Right ventricle myocardium superior (tissue), 1 donor: Measurements from ENCODE around the gene PRDX2. TPM values are rescaled to one million over a fixed set of nuclear protein-coding genes. Genes with fewer than 3 reads are reported as not detected.

Source experiments
- ATAC-seq: fragments of 200-7000 bp; cut with Tn5 transposase; one replicate; pipeline ENCODE4 v1.9.1; 2020; ENCODE audit warnings: mild to moderate bottlenecking; ENCODE audit not compliant: poor library complexity
- DNase-seq: peaks from one replicate; pipeline ENCODE4 v3.0.0-alpha.2; 2020
- intact Hi-C: fragments of 100-400 bp; cut with DNase I; formaldehyde crosslinking; loops from one replicate; pipeline ENCODE4 v1.11.2; 2022
- total RNA-seq: library from RNA; stranded (reverse); fragmentation: NEBNext Ultra II Directional; extraction: Animal tissue kit (Norgen Biotek cat#: 25700); gene quantifications from one replicate; pipeline ENCODE4 v1.2.1, GENCODE V29; 2021
- donor health status: DM: no; HTN: yes; CAD: no; lungs with severe emphysema.

Gene PRDX2
- total RNA-seq, 1 donor from 2014 or later = 684 TPM

GRCh38 chr19:12796146-12797071, 5.2 kb downstream of the PRDX2 start:
- intact Hi-C loops = no loop called here
- peak; percentile 26 for ATAC-seq
- DNase-seq = peak; percentile 81

GRCh38 chr19:12794971-12795381, 6.6 kb downstream of the PRDX2 start:
- no peak for DNase-seq
- intact Hi-C loops = loop anchor here (1.0 kb wide), 1 partner anchor 18 kb away; no protein-coding TSS in a partner anchor
- ATAC-seq = no peak

- no peak for DNase-seq
- intact Hi-C loops = no loop called here
- ATAC-seq = no peak
Measured at GRCh38 chr19:12794196-12794941, 7.2 kb downstream of the PRDX2 start.

GRCh38 chr19:12793290-12794195, 8.1 kb downstream of the PRDX2 start:
- intact Hi-C loops = no loop called here
- ATAC-seq (peak; percentile 62), DNase-seq (peak; percentile 96)

GRCh38 chr19:12792853-12793289, 8.7 kb downstream of the PRDX2 start:
- no peak for ATAC-seq
- intact Hi-C loops = no loop called here
- no peak for DNase-seq

- intact Hi-C loops = no loop called here
- ATAC-seq (no peak), DNase-seq (peak; percentile 85)
Measured at GRCh38 chr19:12792051-12792852, 9.3 kb downstream of the PRDX2 start.

- ATAC-seq (peak; percentile 68), DNase-seq (peak; percentile 99)
- intact Hi-C loops = no loop called here
Measured at GRCh38 chr19:12791345-12792050, 10.1 kb downstream of the PRDX2 start, which contains the start of gene JUNB. Gene JUNB (plus strand): TSS chr19:12791486. CDS start chr19:12791772, 286 bp downstream.

GRCh38 chr19:12790628-12791344, 10.8 kb downstream of the PRDX2 start:
- ATAC-seq (no peak), DNase-seq (no peak)
- intact Hi-C loops = no loop called here

GRCh38 chr19:12789904-12790619, 11.5 kb downstream of the PRDX2 start:
- ATAC-seq (peak; percentile 48), DNase-seq (peak; percentile 98)
- intact Hi-C loops = no loop called here

GRCh38 chr19:12789098-12789903, 12.3 kb downstream of the PRDX2 start:
- ATAC-seq (no peak), DNase-seq (no peak)
- intact Hi-C loops = no loop called here

GRCh38 chr19:12788682-12789097, 12.9 kb downstream of the PRDX2 start:
- intact Hi-C loops = no loop called here
- ATAC-seq = no peak
- DNase-seq = peak; percentile 92

GRCh38 chr19:12788042-12788681, 13.4 kb downstream of the PRDX2 start:
- intact Hi-C loops = no loop called here
- ATAC-seq = no peak

GRCh38 chr19:12787458-12787857, 14.1 kb downstream of the PRDX2 start:
- no peak for DNase-seq
- ATAC-seq = no peak
- intact Hi-C loops = no loop called here

More at GRCh38 chr19:12788042-12788681, 13.4 kb downstream of the PRDX2 start:
- no peak for DNase-seq

GRCh38 chr19:12786952-12787351, 14.6 kb downstream of the PRDX2 start:
- ATAC-seq (no peak), DNase-seq (no peak)
- intact Hi-C loops = no loop called here
